Endothelial cell of umbilical vein (primary cell): ENCODE results near the gene PIGZ. TPM values are rescaled to one million over a fixed set of nuclear protein-coding genes. Genes with fewer than 3 reads are reported as not detected.

Experiments used
- BruUV-seq: library from RNA; stranded (reverse); fragments of 400-500 nt; replicated peaks from 2 replicates; lab custom pipeline; 2021; lab: Mats Ljungman, UMichigan
- CTCF ChIA-PET: fragments of 300-600, 350-600 bp; sonication (Branson Sonifier 250); formaldehyde crosslinking; loops from one replicate; lab custom pipeline; 2021; ENCODE audit warnings: antibody characterized with exemption, inconsistent platforms; lab: Charles Lee
- POLR2A ChIA-PET: fragments of 300-600, 350-600 bp; sonication (Branson Sonifier 250); formaldehyde crosslinking; loops from one replicate; lab custom pipeline; 2021; ENCODE audit warnings: antibody characterized with exemption, inconsistent platforms; lab: Charles Lee
- DNase-seq: peaks from one replicate; pipeline ENCODE4 v3.0.0-alpha.2; 2011; ENCODE audit warnings: low read depth, low spot score
- FAIRE-seq: peaks from 2 replicates; lab custom pipeline; 2011; peaks lifted over from hg19 to GRCh38; lab: Jason Lieb, UNC
- H2AFZ ChIP-seq: 2 replicates; pipeline ENCODE4 v1.6.0; 2012; ENCODE audit warnings: low read depth, low read length, control low read depth, inconsistent platforms
- H3K27ac ChIP-seq: 2 replicates; pipeline ENCODE4 v1.5.1; 2011; ENCODE audit warnings: low read depth, mild to moderate bottlenecking, control low read depth, low read length, moderate library complexity; ENCODE audit not compliant: insufficient read depth
- H3K27me3 ChIP-seq, 2 experiments: 2 replicates each; pipeline versions ENCODE4 v1.6.0 to v1.6.1; 2011; ENCODE audit warnings: low read length in 2 of 2, mixed read lengths in 1 of 2; ENCODE audit not compliant: control insufficient read depth in 2 of 2, insufficient read depth in 2 of 2
- H3K36me3 ChIP-seq, 2 experiments: 2 replicates in 1 of 2; 3 replicates in 1 of 2; pipeline ENCODE4 v1.5.1; 2011; ENCODE audit warnings: low read length in 2 of 2, mild to moderate bottlenecking in 1 of 2, moderate library complexity in 1 of 2; ENCODE audit not compliant: control insufficient read depth in 2 of 2, insufficient read depth in 2 of 2; ENCODE audit errors: extremely low read depth in 1 of 2
- H3K4me1 ChIP-seq: 3 replicates; pipeline ENCODE4 v1.5.1; 2011; ENCODE audit warnings: mild to moderate bottlenecking, low read length; ENCODE audit not compliant: control insufficient read depth, insufficient read depth; ENCODE audit errors: extremely low read depth
- H3K4me2 ChIP-seq: 2 replicates; pipeline ENCODE4 v1.6.1; 2011; ENCODE audit warnings: low read length, control low read depth, mixed read lengths; ENCODE audit not compliant: insufficient read depth
- H3K4me3 ChIP-seq, 3 experiments: fragments of 200-600 bp in 1 of 3; sonication (generic), shearing (Covaris generic) in 1 of 3; replicated peaks in 1 of 3; 2 replicates each; pipeline ENCODE4 v1.5.1; 2011 to 2016; ENCODE audit warnings: control low read depth in 3 of 3, low read length in 3 of 3, mild to moderate bottlenecking in 2 of 3, inconsistent platforms in 1 of 3, low read depth in 1 of 3, moderate library complexity in 1 of 3; ENCODE audit not compliant: insufficient read depth in 1 of 3
- H3K79me2 ChIP-seq: 2 replicates; pipeline ENCODE4 v1.6.0; 2012; ENCODE audit warnings: low read length, inconsistent platforms; ENCODE audit not compliant: control insufficient read depth, insufficient read depth
- H3K9ac ChIP-seq: replicated peaks from 2 replicates; pipeline ENCODE3; 2011; ENCODE audit warnings: low read length, control low read depth; ENCODE audit not compliant: insufficient read depth; ENCODE audit errors: extremely low read depth
- H3K9me1 ChIP-seq: replicated peaks from 3 replicates; pipeline ENCODE4 v1.6.0; 2011; ENCODE audit warnings: mild to moderate bottlenecking, low read length; ENCODE audit not compliant: control insufficient read depth, insufficient read depth; ENCODE audit errors: extremely low read depth
- H3K9me3 ChIP-seq: replicated peaks from 2 replicates; pipeline ENCODE4 v1.5.1; 2012; ENCODE audit warnings: low read length, inconsistent platforms; ENCODE audit not compliant: control insufficient read depth, insufficient read depth
- H4K20me1 ChIP-seq: replicated peaks from 2 replicates; pipeline ENCODE3; 2011; ENCODE audit warnings: mild to moderate bottlenecking, low read length; ENCODE audit not compliant: control insufficient read depth, insufficient read depth; ENCODE audit errors: extremely low read depth
- CTCF ChIP-seq, 2 donors: IDR thresholded peaks; 1 replicate in 1 of 2; 2 replicates in 1 of 2; pipeline ENCODE4 v1.5.1; 2011; ENCODE audit warnings: low read length in 2 of 2, mild to moderate bottlenecking in 2 of 2, moderate library complexity in 2 of 2, control low read depth in 1 of 2, inconsistent platforms in 1 of 2, low read depth in 1 of 2; ENCODE audit not compliant: insufficient read depth in 1 of 2; ENCODE audit errors: extremely low read depth in 1 of 2
- EZH2 ChIP-seq: IDR thresholded peaks from 2 replicates; pipeline ENCODE4 v1.6.1; 2012; ENCODE audit warnings: borderline replicate concordance, low read depth, mild to moderate bottlenecking, moderate library complexity, low read length, inconsistent platforms; ENCODE audit not compliant: severe bottlenecking
- FOS ChIP-seq: IDR thresholded peaks from 2 replicates; pipeline ENCODE4 v1.6.1; 2011; ENCODE audit warnings: mild to moderate bottlenecking, low read length, moderate library complexity, borderline replicate concordance; ENCODE audit not compliant: insufficient read depth
- GATA2 ChIP-seq: IDR thresholded peaks from 2 replicates; pipeline ENCODE4 v1.7.0; 2011; ENCODE audit warnings: low read depth, mild to moderate bottlenecking, moderate library complexity, mixed read lengths, low read length; ENCODE audit not compliant: insufficient read length, insufficient read depth
- JUN ChIP-seq: IDR thresholded peaks from 2 replicates; pipeline ENCODE4 v1.6.1; 2011; ENCODE audit warnings: borderline replicate concordance, low read depth; ENCODE audit not compliant: insufficient read length, insufficient read depth
- MYC ChIP-seq: IDR thresholded peaks from one replicate; pipeline ENCODE4 v1.6.1; 2011; ENCODE audit warnings: mild to moderate bottlenecking, low read depth, low read length
- POLR2A ChIP-seq: IDR thresholded peaks from 2 replicates; pipeline ENCODE4 v1.6.1; 2012; ENCODE audit warnings: low read depth, mild to moderate bottlenecking, control low read depth, low read length
- POLR2AphosphoS5 ChIP-seq: IDR thresholded peaks from 2 replicates; pipeline ENCODE4 v1.6.1; 2012; ENCODE audit warnings: low read depth, mild to moderate bottlenecking, control low read depth, low read length, moderate library complexity; ENCODE audit not compliant: insufficient read depth
- dilution Hi-C: fragments of 300-500 bp; cut with MboI; formaldehyde crosslinking; loops from one replicate; pipeline ENCODE4 v1.15.0; 2019; ENCODE audit warnings: low sequenced_read_pairs; ENCODE audit not compliant: extremely low pct_ligation_motif_present
- intact Hi-C: fragments of 100-400 bp; cut with micrococcal nuclease; formaldehyde crosslinking; loops from one replicate; pipeline ENCODE4 v1.10.0; 2022
- polyA plus RNA-seq, 4 experiments: library from polyadenylated mRNA; depleted of rRNA in 3 of 4; stranded (reverse) in 3 of 4; unstranded in 1 of 4; fragments of >200 nt; gene quantifications; 2 replicates each; pipeline versions ENCODE4 v1.2.1 to v1.2.3, GENCODE V29; 2011 to 2012; ENCODE audit warnings: missing spikeins in 1 of 4
- total RNA-seq: library from RNA; stranded (reverse); gene quantifications from 2 replicates; pipeline ENCODE4 v1.2.3, GENCODE V29; 2021
- TF ChIP-seq, protein P1 (sequence below): IDR thresholded peaks from 2 replicates; pipeline ENCODE4 v1.6.1; 2011; ENCODE audit not compliant: insufficient read depth, insufficient read length

The PIGZ gene
- total and polyA plus RNA-seq, 2 donors (not counting 3 experiments of a cell fraction or from before 2014, with no cell fraction given) = 6.0 to 6.5 TPM

- Histone ChIP-seq H3K4me3 (no peak overlapping the region), H3K9me3 (no peaks in the 10 kb centered on the region), H3K27ac (no peak overlapping the region), H4K20me1 (no peaks in the 10 kb centered on the region), H3K27me3 (peaks cover 2 to 4% of the 10 kb centered on the region in 2 experiments), H3K4me1 (no peaks in the 10 kb centered on the region), H3K9ac (no peak overlapping the region), H2AFZ (no peak overlapping the region), H3K9me1 (no peaks in the 10 kb centered on the region), H3K79me2 (no peaks in the 10 kb centered on the region), H3K4me2 (no peak overlapping the region), H3K36me3 (no peaks in the 10 kb centered on the region)
- intact Hi-C loops (no loop called here), dilution Hi-C loops (no loop called here)
- FAIRE-seq (no peak), DNase-seq (no peak)
- no peak for TF ChIP-seq POLR2AphosphoS5
- no peak for TF ChIP-seq JUN
- TF ChIP-seq FOS = no peak
- TF ChIP-seq, protein P1, sequence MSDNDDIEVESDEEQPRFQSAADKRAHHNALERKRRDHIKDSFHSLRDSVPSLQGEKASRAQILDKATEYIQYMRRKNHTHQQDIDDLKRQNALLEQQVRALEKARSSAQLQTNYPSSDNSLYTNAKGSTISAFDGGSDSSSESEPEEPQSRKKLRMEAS = no peak
- TF ChIP-seq GATA2 = no peak
- no peak for TF ChIP-seq POLR2A
- no peak for TF ChIP-seq CTCF (IDR thresholded peaks at IDR 0.05; ENCODE audit: extremely low read depth in 1 of 2, insufficient read depth in 1 of 2, low read depth in 1 of 2, low read length in 2 of 2)
- TF ChIP-seq EZH2 = no peak
- TF ChIP-seq MYC = no peak
- ChIA-PET POLR2A (no interaction called here), CTCF (no interaction called here)
- BruUV-seq = no TSS peak
Observed at GRCh38 chr3:196991581-196992460, 23.2 kb upstream of the PIGZ start.
